Measurements from ENCODE around the gene LPCAT1.
"Not testable (repeated sequence)": the region's sequence is repeated elsewhere in the genome, so short reads cannot be mapped to it uniquely, and the experiment has no call there.

The LPCAT1 gene

DNA sequence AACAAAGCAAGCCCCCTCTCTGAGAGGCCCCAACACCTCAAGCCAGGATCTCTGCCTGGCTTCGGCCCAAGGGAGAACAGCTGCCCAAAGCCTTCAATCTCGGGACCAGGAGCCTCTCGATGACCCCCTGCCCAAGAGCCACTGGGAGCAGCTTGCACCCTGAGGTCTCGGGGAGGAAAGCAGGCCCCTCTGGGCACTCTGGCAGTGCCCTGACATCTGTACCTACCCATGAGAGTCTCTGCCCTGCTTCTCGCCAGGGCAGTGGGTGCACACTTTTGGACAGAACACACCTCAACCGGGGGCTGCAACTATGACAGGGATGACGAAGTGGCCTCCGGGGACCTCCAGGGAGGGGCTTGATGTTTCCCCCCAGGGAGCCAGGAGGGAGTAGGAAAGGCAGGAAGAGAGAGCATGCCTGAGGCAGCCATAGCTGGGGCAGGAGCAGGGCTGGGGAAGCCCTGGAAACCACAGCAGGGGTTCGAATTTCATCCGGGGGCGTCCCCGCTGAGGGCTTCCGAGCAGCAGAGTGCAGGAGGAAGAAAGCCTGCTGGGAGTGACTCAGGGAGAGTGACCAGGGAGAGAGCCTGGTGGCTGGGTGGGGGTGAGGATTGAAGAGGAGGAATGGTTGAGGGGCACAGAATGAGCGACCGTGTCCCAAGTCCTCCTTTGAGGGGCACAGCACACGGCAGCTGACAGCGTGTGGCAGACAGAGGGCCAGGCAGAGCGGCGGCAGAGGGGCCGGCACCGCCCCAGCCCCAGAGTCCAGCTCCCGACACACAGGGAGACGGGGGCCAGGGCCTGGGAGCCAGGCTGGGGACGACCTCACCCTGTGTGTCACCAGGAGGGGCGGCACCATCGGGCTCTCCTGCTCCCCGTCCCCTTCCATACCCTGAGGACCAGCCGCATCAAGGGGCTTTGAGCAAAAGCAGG lies 1.8 kb downstream of the LPCAT1 start:
- no peak for DNase-seq

DNA sequence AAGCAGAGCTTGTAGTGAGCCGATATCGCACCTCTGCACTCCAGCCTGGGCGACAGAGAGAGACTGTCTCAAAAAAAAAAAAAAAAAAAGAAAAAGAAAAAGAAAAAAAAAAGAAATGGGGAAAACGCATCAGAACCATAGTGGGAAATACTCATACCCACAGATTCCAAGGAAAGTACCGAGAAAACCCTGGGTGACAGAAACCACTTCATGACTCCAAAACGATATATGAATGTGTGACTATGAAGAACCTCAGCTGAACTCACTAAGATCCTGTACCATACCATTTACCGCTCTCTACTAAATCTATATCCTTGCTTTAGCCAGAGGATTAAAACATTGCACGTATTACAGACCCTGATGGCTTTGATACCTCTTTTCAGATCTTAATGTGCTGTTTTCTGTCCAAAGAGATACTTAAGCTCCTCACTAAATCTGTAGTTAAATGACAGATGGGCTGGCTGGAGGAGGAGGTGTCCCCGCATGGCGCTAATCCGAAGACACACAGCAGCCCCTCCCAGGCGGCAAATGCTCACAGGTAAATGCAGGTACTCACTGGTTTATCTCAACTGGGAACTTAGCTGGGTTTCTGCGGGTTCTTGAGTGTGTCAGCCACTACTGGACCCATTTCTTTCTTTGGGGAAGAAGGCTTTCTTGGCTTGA lies 2.8 kb downstream of the LPCAT1 start:
- DNase-seq: no peak

DNA sequence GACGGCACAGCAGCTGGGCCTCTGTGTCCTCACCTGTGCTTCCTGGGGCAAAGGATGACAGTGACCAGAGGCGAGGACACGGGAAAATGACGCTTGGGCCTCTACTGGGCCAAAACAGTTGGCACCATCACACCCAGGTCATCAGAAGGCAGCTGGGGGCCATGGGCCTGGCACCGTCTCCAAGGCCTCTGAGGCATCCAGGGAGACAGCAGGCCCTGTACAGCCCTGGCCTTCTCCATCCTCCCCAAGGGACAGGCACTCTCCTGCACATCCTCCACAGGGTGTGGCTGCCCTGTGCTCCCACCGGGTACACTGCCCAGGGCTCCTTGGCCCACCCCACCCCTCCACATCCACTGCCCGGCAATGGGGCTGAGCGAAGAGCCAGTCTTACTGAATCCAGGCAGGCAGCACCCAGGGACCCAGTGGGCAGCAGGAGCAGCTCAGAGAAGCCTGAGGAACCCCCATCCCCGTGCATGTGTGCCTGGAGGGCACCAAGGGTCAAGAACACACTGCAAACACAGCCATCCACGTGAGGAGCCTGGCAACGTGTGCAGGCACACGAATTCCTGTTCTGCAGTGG lies 4.0 kb downstream of the LPCAT1 start:
- DNase-seq: no peak

DNA sequence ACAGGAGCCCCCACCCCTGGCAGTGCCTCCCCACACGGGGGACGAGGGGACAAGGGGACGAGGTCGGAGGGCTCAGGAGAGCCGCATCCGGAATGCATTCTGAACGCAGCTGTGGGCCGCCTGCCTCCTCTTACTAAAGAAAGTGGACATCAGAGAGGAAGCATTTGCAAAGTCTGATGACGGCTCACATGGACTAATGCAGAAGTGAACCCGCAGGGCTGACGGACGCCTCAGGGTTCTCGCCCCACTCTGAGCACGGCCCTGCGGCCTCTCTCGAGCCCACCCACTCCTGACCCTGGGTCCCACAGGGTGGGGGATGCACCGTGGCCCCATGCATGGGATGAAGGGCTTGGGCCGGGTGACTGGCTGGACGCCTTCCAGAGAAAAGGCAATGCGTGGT lies 5.9 kb downstream of the LPCAT1 start:
- no peak for DNase-seq

DNA sequence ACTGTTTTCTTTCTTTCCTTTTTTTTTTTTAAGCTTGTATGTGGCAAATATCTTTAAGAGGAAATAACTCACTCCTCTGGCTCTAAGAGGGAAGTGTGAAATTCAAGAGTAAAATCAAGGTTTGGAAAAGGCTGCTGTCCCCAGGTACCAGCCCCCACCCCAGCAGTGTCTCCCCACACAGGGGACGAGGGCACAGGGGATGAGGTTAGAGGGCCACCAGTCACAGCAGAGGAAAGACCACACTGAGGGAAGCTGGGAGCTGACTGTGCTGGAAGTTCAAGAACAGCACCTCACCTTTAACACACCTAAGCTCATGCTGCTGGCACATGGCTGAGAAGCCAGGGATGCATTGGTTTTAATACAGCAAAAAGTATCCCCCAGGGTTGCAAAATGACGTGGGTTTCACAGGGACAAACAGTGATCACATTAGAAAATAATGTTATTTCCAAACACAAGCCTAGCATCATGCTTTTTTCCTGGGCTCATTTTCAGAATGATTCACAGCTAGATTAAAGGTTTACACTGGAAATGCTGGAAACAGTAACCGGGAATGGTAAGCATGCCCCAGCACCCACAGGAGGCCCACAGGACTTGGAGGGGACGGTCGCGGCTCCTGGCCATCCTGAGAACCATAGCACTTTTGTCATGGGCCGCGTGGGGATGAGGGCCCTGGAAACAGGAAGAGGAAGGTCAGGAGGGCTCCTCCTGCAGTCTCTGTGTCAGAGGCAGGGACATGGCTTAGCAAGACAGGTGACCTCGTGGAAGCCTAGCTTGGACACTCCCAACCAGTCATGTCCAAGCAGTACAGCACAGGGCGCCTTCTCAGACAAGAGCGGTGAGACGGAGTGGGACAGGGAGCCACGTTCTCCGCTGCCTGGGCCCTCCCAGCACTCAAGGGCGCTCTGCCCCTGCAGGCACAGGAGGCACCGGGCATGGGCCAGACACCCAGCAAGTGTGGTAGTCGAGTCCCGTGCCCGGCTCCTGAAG lies 6.9 kb downstream of the LPCAT1 start:
- DNase-seq: no peak

DNA sequence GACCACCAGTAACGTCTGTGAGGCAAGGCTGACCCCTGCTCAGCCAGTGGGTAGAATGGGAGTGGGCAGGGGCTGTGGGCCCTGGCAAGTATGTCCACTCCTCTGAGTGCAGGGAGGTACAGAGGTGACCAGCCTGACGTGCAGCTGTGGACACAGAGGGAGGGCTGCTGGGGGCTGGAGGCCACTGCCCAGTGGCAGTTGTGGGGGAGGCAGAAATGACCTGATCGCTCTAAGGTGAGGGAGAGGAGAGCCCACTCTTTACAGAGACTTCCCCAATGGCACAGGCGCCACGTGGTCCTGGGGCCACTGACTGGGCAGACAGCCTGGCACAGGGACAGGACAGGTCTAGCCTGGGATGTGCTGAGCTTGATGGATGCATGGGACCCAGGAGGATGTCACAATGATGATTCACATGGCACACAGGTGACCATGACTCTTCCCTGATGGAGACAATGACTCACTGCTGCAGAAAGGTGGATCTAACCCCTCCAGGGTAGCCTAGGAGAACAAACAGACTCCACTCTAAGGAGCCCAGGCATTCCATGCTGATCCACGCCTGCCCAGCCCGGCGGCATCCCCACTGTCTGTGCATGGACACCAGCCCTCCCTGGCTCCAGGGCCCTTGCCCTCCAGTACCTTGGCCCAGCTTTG lies 7.7 kb downstream of the LPCAT1 start:
- DNase-seq: no peak

DNA sequence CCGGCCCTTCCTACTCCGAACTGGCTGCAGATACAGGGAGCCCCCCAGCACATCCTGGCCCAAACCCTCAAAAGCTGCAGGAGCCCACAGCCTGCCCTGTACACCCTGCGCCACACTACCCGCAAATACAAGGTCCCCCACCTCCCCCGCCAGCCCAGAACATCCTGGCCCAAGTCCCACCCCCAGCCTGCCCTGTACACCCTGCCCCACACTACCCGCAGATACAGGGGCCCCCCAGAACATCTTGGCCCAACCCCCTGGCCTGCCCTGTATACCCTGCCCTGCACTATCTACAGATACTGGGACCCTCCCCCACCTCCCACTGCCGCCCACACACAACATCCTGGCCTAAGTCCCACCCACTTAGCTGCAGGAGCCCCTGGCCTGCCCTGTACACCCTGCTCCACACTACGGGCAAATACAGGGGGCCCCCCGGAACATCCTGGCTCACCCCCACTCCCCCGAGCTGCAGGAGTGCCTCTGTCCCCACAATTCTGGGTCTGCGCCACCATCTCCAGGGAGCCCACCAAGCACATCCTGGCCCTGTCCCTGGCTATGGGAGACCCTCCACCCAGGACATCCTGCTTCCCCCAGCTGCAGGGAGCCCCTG lies 8.3 kb downstream of the LPCAT1 start:
- no peak for DNase-seq

DNA sequence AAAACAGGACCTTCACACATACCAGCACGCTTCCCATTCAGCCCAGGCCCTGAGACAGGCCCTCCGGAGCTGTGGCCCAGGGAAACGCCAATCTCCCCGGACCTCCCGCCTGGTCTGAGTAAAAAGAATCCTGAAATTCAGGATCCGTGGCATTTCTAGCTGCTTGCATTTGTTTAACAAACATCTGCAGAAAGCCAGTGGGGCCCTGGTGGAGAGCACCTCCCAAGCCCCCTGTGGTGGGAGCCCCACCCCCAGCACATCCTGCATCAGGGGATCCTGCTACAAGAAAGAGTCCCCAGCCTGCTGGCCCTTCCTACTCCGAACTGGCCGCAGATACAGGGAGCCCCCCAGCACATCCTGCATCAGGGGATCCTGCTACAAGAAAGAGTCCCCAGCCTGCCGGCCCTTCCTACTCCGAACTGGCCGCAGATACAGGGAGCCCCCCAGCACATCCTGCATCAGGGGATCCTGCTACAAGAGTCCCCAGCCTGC lies 8.9 kb downstream of the LPCAT1 start:
- not testable (repeated sequence) for DNase-seq

DNA sequence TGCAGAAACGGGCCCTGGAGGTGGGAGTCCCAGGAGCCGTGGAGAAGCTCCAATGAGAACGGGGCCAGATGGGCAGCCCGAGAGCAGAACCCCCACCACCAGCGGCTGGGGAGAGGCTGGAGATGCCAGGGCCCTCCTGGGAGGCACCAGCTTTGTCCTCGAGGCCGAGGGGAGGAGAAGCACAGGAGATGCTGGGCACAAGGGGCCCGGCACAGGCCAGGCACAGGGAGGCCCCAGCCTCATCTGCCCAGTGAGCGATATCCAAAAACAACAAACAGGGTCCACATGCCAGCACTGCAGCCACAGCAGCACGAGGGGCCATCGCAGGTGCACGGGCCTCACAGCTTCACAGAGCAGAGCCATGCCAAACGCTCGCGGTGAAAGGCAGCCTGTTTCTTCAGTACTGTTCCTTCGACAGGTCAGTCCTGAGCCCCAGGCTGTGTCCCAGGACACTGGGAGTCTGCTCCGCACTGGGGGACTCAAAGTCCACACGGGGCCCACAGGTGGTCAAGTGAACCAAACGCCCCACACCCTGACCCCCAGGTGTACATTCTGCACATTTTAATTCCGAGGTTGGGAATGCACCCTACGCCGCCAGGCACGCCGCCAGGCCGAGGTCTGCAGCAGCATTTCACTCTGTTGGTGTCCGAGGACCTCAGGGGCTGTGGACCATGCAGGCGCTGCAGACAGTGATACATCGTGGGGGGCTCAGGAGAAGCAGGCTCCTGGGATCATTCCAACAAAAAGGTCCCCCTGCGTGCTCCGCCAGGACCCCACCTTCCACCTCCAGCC lies 9.5 kb downstream of the LPCAT1 start:
- no peak for DNase-seq

DNA sequence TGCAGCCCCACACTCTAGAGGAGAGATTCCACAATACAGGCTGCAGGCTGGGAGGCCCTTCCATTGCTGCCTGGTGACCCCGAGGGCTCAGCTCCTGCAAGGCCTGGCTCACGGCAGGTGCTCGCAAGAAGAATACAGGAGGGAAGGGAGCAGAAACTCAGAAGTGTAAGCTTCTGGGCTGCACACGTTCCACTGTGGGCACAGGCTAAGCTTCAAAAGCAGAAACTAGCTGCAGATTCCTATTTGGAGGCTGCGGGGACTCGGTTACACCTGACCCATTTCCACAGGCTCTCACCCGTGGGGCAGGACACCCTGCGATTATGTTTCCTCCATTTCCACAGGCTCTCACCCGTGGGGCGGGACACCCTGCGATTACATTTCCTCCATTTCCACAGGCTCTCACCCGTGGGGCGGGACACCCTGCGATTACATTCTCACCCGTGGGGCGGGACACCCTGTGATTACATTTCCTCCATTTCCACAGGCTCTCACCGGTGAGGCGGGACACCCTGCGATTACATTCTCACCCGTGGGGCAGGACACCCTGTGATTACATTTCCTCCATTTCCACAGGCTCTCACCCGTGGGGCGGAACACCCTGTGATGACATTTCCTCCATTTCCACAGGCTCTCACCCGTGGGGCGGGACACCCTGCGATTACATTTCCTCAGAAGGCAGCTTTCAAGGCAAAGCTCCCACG lies 10.3 kb downstream of the LPCAT1 start:
- no peak for DNase-seq

DNA sequence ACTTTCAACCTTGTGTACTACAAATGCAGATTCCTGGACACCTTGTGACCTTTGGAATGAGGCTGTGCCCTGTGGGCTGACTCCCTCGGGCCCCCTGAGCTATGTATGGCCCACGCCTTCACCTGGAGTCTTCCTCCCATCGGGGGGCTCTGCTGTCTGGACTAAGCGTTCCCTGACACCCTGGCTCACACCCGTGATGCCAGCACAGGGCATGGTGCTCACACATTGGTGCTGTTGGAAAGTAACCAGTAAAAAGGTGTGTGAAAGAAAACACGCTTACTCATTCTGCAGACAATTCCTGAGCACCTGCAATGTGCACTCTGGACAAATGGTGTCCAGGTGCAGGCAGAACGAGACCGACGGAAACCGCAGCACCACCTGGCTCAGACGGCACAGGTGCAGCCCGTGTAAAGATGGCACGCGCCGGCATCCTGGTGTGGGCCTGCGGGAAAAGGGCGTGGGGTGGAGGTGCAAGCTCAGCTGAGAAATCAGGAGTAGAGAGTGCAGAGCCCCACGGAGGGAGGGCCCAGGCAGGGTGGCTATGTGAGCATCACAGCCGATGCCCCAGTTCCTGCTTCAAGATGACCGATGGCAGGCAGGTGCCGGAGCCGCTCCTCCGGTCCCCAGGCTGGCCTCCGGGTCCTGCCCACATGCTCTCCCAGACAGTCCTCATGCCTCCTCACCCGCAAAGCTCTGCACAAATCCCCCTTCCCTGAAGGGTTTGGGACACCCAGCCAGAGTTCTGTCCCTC lies 11.0 kb downstream of the LPCAT1 start:
- DNase-seq: no peak

DNA sequence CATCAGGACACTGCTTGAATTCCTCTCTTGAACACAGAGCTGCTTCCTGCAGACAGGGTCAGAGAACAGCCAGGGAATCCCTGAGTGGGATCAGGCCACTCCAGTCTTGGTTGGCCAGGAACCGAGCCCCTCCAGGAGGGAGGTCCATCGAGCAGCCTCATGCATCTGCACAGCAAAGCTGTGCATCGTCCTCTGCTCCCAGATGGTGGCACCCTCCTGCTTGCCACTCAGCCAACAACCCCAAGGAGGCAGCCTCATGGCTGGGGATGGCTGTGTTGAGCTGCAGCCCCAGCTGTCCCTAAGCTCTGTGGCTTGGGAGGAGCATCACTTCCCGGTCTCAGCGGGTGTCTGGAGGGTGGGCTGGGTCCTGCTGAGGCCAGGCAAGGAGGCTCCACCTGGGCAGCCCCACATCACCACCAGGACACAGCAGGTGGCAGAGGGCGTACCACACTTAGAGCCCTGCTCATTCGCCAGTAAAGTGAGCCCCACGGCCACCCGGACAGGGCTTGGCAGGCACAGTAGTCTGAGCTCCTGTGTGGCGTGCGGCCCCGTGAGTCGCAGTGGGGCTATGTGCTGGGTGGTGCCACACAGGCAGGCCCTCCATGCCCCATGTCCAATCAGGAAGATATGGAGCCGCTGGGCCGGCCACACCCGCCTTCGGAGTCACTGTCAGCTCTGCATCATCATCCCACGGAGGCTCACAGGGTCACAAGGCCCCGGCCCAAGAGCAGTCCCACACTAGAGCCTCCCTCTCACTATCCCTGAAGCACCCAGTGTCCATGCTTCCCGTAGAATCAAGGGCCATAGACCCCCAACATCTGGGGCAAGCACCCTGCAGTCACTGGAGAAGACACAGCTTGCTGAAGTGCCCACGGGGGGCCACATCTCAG lies 11.9 kb downstream of the LPCAT1 start:
- DNase-seq: no peak

DNA sequence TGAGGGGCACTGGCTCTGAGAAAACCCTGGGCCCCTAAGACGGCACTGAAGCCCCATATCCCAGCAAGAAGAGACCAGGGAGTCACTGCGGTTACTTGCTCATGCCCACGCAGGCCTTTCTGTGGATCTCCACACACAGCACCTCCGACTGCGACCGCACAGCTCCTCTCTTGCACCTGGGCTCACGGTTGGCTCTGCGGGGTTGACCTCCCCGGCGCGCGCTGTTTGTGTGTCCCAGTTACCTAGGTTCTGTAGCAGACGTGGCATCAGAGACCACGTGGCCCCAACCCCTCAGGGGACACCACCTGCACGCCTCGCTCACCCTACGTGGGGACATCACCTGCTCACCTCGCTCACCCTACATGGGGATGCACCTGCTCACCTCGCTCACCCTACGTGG lies 12.7 kb downstream of the LPCAT1 start:
- DNase-seq: no peak

DNA sequence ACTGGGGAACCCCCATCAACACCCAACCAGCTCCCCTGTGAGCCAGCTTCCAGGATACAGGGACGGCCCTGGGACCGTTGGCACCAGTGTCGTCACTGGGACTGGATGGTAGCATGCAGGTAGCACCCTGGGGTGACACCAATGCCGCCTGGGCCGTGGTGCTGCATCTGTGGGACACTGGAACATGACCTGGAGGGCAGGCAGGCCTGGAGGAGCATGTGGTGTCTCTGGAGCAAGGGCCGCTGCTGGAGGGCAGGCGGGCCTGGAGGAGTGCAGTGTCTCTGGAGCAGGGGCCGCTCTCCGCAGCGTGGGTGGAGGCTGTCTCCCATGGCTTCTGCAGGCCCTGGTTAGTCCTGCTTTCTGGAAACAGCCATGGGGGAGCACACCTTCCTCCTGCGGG lies 13.1 kb downstream of the LPCAT1 start:
- DNase-seq: no peak

DNA sequence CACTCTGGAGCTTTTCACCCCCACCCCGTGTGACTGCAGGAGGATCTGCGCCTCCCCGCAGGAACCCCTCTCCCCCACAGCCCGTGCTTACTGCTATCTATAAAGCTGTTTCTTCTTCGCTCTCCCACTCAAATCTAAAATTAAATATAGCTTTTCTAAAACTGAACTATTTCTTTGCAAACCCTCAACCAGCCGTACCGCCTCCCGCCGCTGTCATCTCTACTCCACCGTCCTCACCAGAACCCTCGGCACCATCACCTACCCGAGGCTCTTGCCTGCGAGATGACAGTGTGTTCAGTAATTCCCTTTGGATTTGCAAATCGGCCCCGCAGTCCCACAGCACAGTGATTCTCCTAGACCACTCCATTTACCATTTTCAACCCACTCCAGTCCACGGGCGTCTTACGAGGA lies 13.6 kb downstream of the LPCAT1 start:
- DNase-seq: no peak

DNA sequence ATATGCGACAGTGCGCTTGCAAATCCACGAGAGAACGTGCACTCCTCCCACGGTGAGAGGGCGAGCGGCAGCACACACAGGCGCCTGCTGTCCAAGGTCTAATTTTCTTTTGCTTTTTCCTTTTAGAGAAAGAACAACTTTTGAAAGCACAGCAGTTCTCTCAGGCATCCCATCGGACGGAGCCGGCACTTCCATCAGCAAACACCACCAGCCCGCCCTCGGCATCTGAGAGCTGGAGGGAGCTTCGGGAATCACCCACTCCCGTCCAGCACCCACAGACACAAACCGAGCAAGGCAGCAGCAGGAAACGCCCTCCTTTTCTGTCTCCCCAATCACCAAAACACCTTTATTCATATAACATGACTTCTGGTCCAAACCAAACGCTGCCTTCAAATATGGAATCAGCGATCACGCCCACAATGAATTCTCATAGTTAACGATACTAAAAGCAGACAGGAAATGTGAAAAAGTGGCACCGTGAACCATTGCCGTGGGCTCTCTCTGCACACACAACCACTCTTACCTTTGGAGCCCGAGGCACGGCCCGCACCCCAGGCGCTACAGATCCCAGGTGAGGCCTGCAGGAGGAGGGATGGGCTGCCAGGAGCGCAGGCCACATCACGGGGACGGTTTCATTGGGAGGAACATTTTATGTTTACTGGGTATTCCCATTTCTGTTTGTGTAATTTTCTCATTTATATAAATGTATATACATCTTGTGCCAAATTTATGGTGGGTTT lies 14.2 kb downstream of the LPCAT1 start:
- DNase-seq: no peak

DNA sequence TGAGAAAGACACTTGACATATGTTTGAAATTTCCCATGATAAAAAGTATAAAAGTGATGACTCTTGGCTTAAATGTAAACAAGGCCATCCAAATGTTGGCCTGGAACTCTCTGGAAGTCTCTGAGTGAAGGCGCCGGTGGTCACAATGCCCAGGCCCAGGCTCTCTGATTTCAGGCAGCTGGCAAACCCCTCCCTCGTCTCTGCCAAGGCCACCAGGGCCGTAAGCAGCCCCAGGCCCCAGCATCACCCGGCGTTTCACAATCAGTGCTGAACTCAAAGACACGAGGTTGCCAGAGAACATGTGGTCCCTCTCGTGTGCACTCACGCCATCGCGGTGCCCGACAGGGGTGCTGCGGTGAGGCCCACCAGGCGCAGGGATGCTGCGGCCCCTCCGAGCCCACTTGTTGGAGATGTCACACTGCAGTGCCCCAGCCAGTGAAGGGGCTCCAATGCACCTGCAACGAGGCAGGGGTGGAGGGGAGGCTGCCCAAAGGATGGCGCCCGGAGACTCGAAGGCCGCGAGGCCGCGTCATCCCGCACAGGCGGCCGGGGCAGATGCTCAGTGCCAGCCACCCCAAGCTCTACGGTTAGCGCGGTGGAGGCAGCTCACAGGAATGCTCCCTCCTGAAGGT lies 15.0 kb downstream of the LPCAT1 start:
- DNase-seq: no peak
